DOHH2 (cell line): ENCODE results near the gene PCDH9.

Source experiments
- H3F3A ChIP-seq: fragments of 200-600 bp; sonication (generic), shearing (Covaris generic); 2 replicates; pipeline ENCODE4 v1.6.0; 2016; ENCODE audit warnings: antibody characterized with exemption, mild to moderate bottlenecking; ENCODE audit not compliant: control insufficient read depth, insufficient read depth
- H3K27ac ChIP-seq: fragments of 200-600 bp; sonication (generic); 2 replicates; pipeline ENCODE4 v1.5.1; 2014; ENCODE audit warnings: low read depth, mild to moderate bottlenecking, low read length, moderate library complexity
- H3K27me3 ChIP-seq: fragments of 200-600 bp; sonication (generic); 2 replicates; pipeline ENCODE4 v1.6.1; 2014; ENCODE audit warnings: mild to moderate bottlenecking, low read length, mixed read lengths; ENCODE audit not compliant: control insufficient read depth
- H3K36me3 ChIP-seq: fragments of 200-600 bp; sonication (generic); 2 replicates; pipeline ENCODE4 v1.6.1; 2014; ENCODE audit warnings: mild to moderate bottlenecking, low read length, moderate library complexity, mixed read lengths; ENCODE audit not compliant: control insufficient read depth
- H3K4me1 ChIP-seq: fragments of 200-600 bp; sonication (generic); 2 replicates; pipeline ENCODE4 v1.6.1; 2014; ENCODE audit warnings: mild to moderate bottlenecking, low read length, mixed read lengths; ENCODE audit not compliant: control insufficient read depth
- H3K4me2 ChIP-seq: fragments of 200-600 bp; sonication (generic); 2 replicates; pipeline ENCODE4 v1.6.0; 2014; ENCODE audit warnings: mild to moderate bottlenecking, low read length, moderate library complexity
- H3K4me3 ChIP-seq: fragments of 200-600 bp; sonication (generic); 2 replicates; pipeline ENCODE4 v1.5.1; 2014; ENCODE audit warnings: mild to moderate bottlenecking, low read length, mixed read lengths
- H3K79me2 ChIP-seq: fragments of 200-600 bp; sonication (generic); 2 replicates; pipeline ENCODE4 v1.6.1; 2014; ENCODE audit warnings: mild to moderate bottlenecking, low read length, mixed read lengths; ENCODE audit not compliant: control insufficient read depth
- H3K9me2 ChIP-seq: fragments of 200-600 bp; sonication (generic); replicated peaks from 2 replicates; pipeline ENCODE4 v1.6.1; 2014; ENCODE audit warnings: mild to moderate bottlenecking, low read length, mixed read lengths; ENCODE audit not compliant: control insufficient read depth
- H3K9me3 ChIP-seq: fragments of 200-600 bp; sonication (generic); 2 replicates; pipeline ENCODE4 v1.6.1; 2014; ENCODE audit warnings: antibody characterized with exemption, low read length, mixed read lengths; ENCODE audit not compliant: control insufficient read depth, insufficient read depth
- H4K20me1 ChIP-seq: fragments of 200-600 bp; sonication (generic); 2 replicates; pipeline ENCODE4 v1.6.0; 2014; ENCODE audit warnings: low read depth, mild to moderate bottlenecking, antibody characterized with exemption, low read length, moderate library complexity; ENCODE audit not compliant: control insufficient read depth, insufficient read depth
- EZH2phosphoT487 ChIP-seq: fragments of 200-600 bp; sonication (generic); IDR thresholded peaks from 2 replicates; pipeline ENCODE4 v1.6.1; 2017; ENCODE audit warnings: borderline replicate concordance, mild to moderate bottlenecking, antibody characterized with exemption, low read length, moderate library complexity, mixed read lengths
- TF ChIP-seq, protein P1 (sequence below): fragments of 200-600 bp; sonication (generic); IDR thresholded peaks from one replicate; pipeline ENCODE4 v1.5.1; 2014; ENCODE audit warnings: antibody characterized with exemption, mild to moderate bottlenecking, low read depth, low read length; ENCODE audit not compliant: poor library complexity, severe bottlenecking

The PCDH9 gene

DNA sequence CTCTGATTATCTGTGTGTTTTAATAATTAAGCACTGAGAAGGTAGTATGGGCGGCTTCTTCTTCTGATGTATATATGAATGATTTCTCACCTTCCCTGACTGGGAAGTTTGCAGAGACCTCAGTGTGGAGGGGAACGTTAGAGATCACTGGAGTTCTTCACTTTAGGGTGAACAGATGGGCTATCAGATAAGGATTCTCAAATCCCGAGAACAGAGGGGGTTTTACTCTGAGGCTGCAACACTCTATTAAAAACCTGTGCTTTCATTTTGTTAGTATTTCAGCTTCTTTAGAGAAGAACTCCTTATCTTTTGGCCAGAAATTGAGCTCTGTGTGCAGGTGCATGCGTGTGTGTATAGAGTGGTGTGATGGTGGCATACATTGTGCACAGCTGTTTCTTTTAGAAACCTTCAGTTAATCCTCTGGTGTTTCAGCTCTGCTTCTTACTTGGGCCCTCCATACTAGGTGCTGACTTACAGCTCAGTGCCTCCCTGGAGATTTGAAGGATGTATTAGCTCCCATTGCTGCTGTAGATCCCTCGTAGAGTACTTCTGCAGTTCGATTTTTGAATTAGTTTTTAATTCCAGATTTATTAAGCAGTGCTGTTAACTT lies 45.3 kb upstream of the PCDH9 start:
- no peaks in the 10 kb centered on the region for H3K36me3 ChIP-seq
- no peaks in the 10 kb centered on the region for H3K9me3 ChIP-seq
- no peak overlapping the region for H3K27ac ChIP-seq
- no peaks in the 10 kb centered on the region for H3F3A ChIP-seq
- H3K9me2 ChIP-seq: no peaks in the 10 kb centered on the region; the same call in 1 of the 2 replicates
- H3K4me3 ChIP-seq: no peak overlapping the region
- TF ChIP-seq EZH2phosphoT487: no peak
- TF ChIP-seq, protein P1, sequence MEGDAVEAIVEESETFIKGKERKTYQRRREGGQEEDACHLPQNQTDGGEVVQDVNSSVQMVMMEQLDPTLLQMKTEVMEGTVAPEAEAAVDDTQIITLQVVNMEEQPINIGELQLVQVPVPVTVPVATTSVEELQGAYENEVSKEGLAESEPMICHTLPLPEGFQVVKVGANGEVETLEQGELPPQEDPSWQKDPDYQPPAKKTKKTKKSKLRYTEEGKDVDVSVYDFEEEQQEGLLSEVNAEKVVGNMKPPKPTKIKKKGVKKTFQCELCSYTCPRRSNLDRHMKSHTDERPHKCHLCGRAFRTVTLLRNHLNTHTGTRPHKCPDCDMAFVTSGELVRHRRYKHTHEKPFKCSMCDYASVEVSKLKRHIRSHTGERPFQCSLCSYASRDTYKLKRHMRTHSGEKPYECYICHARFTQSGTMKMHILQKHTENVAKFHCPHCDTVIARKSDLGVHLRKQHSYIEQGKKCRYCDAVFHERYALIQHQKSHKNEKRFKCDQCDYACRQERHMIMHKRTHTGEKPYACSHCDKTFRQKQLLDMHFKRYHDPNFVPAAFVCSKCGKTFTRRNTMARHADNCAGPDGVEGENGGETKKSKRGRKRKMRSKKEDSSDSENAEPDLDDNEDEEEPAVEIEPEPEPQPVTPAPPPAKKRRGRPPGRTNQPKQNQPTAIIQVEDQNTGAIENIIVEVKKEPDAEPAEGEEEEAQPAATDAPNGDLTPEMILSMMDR: no peak
- no peak overlapping the region for H3K4me2 ChIP-seq
- no peaks in the 10 kb centered on the region for H3K79me2 ChIP-seq
- H4K20me1 ChIP-seq: no peaks in the 10 kb centered on the region
- no peaks in the 10 kb centered on the region for H3K4me1 ChIP-seq
- no peaks in the 10 kb centered on the region for H3K27me3 ChIP-seq

GRCh38 chr13:67273001-67273400 lies 42.9 kb upstream of the PCDH9 start:
- no peaks in the 10 kb centered on the region for H3K79me2 ChIP-seq
- H3K9me2 ChIP-seq: no peaks in the 10 kb centered on the region; the same call in 1 of the 2 replicates
- no peaks in the 10 kb centered on the region for H3F3A ChIP-seq
- no peaks in the 10 kb centered on the region for H3K4me1 ChIP-seq
- H4K20me1 ChIP-seq: no peaks in the 10 kb centered on the region
- no peak overlapping the region for H3K4me2 ChIP-seq
- H3K36me3 ChIP-seq: no peaks in the 10 kb centered on the region
- no peaks in the 10 kb centered on the region for H3K27me3 ChIP-seq
- H3K4me3 ChIP-seq: no peak overlapping the region
- TF ChIP-seq, protein P1: no peak
- no peak for TF ChIP-seq EZH2phosphoT487
- H3K9me3 ChIP-seq: no peaks in the 10 kb centered on the region
- no peak overlapping the region for H3K27ac ChIP-seq

GRCh38 chr13:67267136-67267535 lies 37.0 kb upstream of the PCDH9 start:
- no peaks in the 10 kb centered on the region for H3K79me2 ChIP-seq
- H3K27me3 ChIP-seq: no peaks in the 10 kb centered on the region

More at GRCh38 chr13:67267136-67267535, 37.0 kb upstream of the PCDH9 start:
- Histone ChIP-seq H3K4me2 (no peak overlapping the region), H3K9me3 (no peaks in the 10 kb centered on the region), H3K4me3 (no peak overlapping the region), H3K4me1 (no peaks in the 10 kb centered on the region), H3K36me3 (no peaks in the 10 kb centered on the region), H3K27ac (no peak overlapping the region), H3K9me2 (no peaks in the 10 kb centered on the region), H4K20me1 (no peaks in the 10 kb centered on the region), H3F3A (no peaks in the 10 kb centered on the region)
- no peak for TF ChIP-seq EZH2phosphoT487
- TF ChIP-seq, protein P1: no peak
